Heart right ventricle (tissue), 16 donors: ENCODE measurements around the gene RTF2. TPM values are rescaled to one million over a fixed set of nuclear protein-coding genes. Genes with fewer than 3 reads are reported as not detected.

Experiments
- ATAC-seq, 8 donors: fragments of 200-7000 bp; cut with Tn5 transposase; one replicate each; pipeline ENCODE4 v1.9.1; 2020; ENCODE audit warnings: mild to moderate bottlenecking in 8 of 8, moderate library complexity in 8 of 8, moderate number of reproducible peaks in 1 of 8
- DNase-seq, 2 donors: peaks; one replicate each; pipeline ENCODE4 v3.0.0-alpha.2; 2020
- H3K27ac ChIP-seq, 10 donors: fragments of 200-600 bp; sonication (generic) in 2 of 10; one replicate each; pipeline versions ENCODE4 v1.5.0 to v1.8.0; 2020 to 2022; ENCODE audit warnings: mild to moderate bottlenecking in 3 of 10
- H3K27me3 ChIP-seq, 7 donors: fragments of 200-600 bp; one replicate each; pipeline ENCODE4 v1.8.0; 2021 to 2022; ENCODE audit warnings: mild to moderate bottlenecking in 2 of 7
- H3K36me3 ChIP-seq, 9 donors: fragments of 200-600 bp; sonication (generic) in 1 of 9; one replicate each; pipeline versions ENCODE4 v1.5.0 to v1.8.0; 2020 to 2022; ENCODE audit warnings: mild to moderate bottlenecking in 2 of 9
- H3K4me1 ChIP-seq, 9 donors: fragments of 200-600 bp; sonication (generic) in 1 of 9; one replicate each; pipeline versions ENCODE4 v1.5.0 to v1.8.0; 2020 to 2022; ENCODE audit warnings: mild to moderate bottlenecking in 4 of 9
- H3K4me3 ChIP-seq, 10 donors: fragments of 200-600 bp; sonication (generic) in 2 of 10; one replicate each; pipeline versions ENCODE4 v1.5.0 to v1.8.0; 2020 to 2022; ENCODE audit warnings: mild to moderate bottlenecking in 7 of 10, moderate library complexity in 2 of 10
- H3K9me3 ChIP-seq, 11 donors: fragments of 200-600 bp in 10 of 11; sonication (generic) in 2 of 11; one replicate each; pipeline versions ENCODE4 v1.5.0 to v1.8.0; 2013 to 2022; ENCODE audit warnings: mild to moderate bottlenecking in 2 of 11, control low read depth in 1 of 11, moderate library complexity in 1 of 11
- CTCF ChIP-seq, 9 donors: fragments of 200-600 bp; sonication (generic) in 2 of 9; IDR thresholded peaks; one replicate each; pipeline versions ENCODE4 v1.5.0 to v1.8.0; 2021 to 2022; ENCODE audit warnings: antibody characterized with exemption in 9 of 9, mild to moderate bottlenecking in 5 of 9, moderate library complexity in 1 of 9
- WGBS, 2 donors: extraction: QIAGEN DNeasy Blood & Tissue Kit; methylation state at CpG; one replicate each; pipeline ENCODE4 v1.1.7; 2013; ENCODE audit warnings: inconsistent platforms in 1 of 2; 5-methylcytosine and 5-hydroxymethylcytosine counted together
- intact Hi-C, 10 donors: fragments of 100-400 bp; cut with DNase I; formaldehyde crosslinking; loops; one replicate each; pipeline versions ENCODE4 v1.11.1 to v1.14.2; 2022
- polyA plus RNA-seq, 2 donors: library from polyadenylated mRNA; stranded (reverse); fragments of 200-250 nt; gene quantifications; one replicate each; pipeline ENCODE4 v1.2.3, GENCODE V29; 2013
- total RNA-seq, 10 donors: library from RNA; stranded (reverse); fragmentation: NEBNext Ultra II Directional in 3 of 10; extraction: Animal tissue kit (Norgen Biotek cat#: 25700) in 3 of 10; gene quantifications; one replicate each; pipeline versions ENCODE4 v1.2.1 to v1.2.4, GENCODE V29; 2021 to 2023
- donor health status: Arrhythmogenic right ventricular cardiomyopathy.
- donor health status: ischemic (EF 13 %, LVEDD 7.1; RV severe dilation, severe dysfunction).
- donor health status: healthy with polysubstance abuse.
- donor health status: DM: no; HTN: yes; CAD: no.
- donor health status: DM: no; HTN: no; CAD: no.
- donor health status: ischemic (EF 25% LVEDD 6.9; RV normal size, moderate dysfunction).
- donor health status: ischemic (EF 25% LVEDD 5.7; RV mildly dilated, moderate dysfunction).
- donor health status: healthy.
- donor health status: DM: yes; HTN: yes; CAD: no.
- donor health status: Ischemic cardiomyopathy.
- donor health status: ischemic (EF 35%, LVEDD 5.7; RV mildly dilated, moderate dysfunction).
- donor health status: nonischemic (EF 11% LVEDD 7.7; RV severe dilation, severe dysfunction).
- donor health status: DM: yes; HTN: yes; CAD: no.
- donor health status: PGD.
- donor health status: ischemic (EF 29% LVEDD 5.4; RV normal size, mild dysfunction).
- donor health status: nonischemic (EF 23%, LVEDD 6.1; RV moderate dilation, normal function).

RTF2 gene
- total and polyA plus RNA-seq, 12 donors = 29.1 to 113 (median 88.6) TPM

GRCh38 chr20:56565511-56565910, 97.1 kb downstream of the RTF2 start:
- Histone ChIP-seq H3K4me1 (peaks cover 0 to 11% (median 7%) of the 10 kb centered on the region in 9 donors), H3K4me3 (no peak overlapping the region), H3K27ac (no peak overlapping the region), H3K9me3 (no peaks in the 10 kb centered on the region), H3K36me3 (no peaks in the 10 kb centered on the region), H3K27me3 (no peaks in the 10 kb centered on the region)
- ATAC-seq = no peak
- TF ChIP-seq CTCF (IDR thresholded peaks at IDR 0.05) = no peak
- DNase-seq = no peak
- intact Hi-C loops = no loop called here
- 80 to 87% methylated on average over 4 of the region's 4 CpGs for WGBS, 2 donors

GRCh38 chr20:56566621-56567020, 98.2 kb downstream of the RTF2 start:
- peak in 1 of 2 donors; percentile 9 for DNase-seq

More at GRCh38 chr20:56566621-56567020, 98.2 kb downstream of the RTF2 start:
- WGBS, 2 donors = 52 to 53% methylated on average over 3 of the region's 3 CpGs
- Histone ChIP-seq H3K9me3 (no peaks in the 10 kb centered on the region), H3K4me1 (peaks cover 0 to 11% (median 7%) of the 10 kb centered on the region in 9 donors), H3K27ac (no peak overlapping the region), H3K36me3 (no peaks in the 10 kb centered on the region), H3K4me3 (no peak overlapping the region), H3K27me3 (no peaks in the 10 kb centered on the region)
- intact Hi-C loops = no loop called here
- no peak for TF ChIP-seq CTCF (IDR thresholded peaks at IDR 0.05)
- ATAC-seq = peak in 2 of 8 donors; percentile 44 to 45

Other genes starting within 250 kb of the RTF2 start
- not detected for gene MC3R, start 219.9 kb upstream of the RTF2 start, total RNA-seq
- not detected for gene MC3R, start 219.9 kb upstream of the RTF2 start, polyA plus RNA-seq
- 10 to 100 TPM; 48.8 to 85.2 (median 57.6) TPM for gene FAM210B, start 109.7 kb upstream of the RTF2 start, total RNA-seq
- gene FAM210B, start 109.7 kb upstream of the RTF2 start, polyA plus RNA-seq = 10 to 100 TPM; 27.1 to 36.2 TPM
- 10 to 100 TPM in 1 of 10 donors, 1 to 10 TPM in 9; 3.9 to 12.2 (median 7.5) TPM for gene AURKA, start 76.4 kb upstream of the RTF2 start, total RNA-seq
- gene AURKA, start 76.4 kb upstream of the RTF2 start, polyA plus RNA-seq = 10 to 100 TPM in 1 of 2 donors, 1 to 10 TPM in 1; 2.4 to 11.0 TPM
- 10 to 100 TPM; 16.3 to 23.7 (median 21.6) TPM for gene CSTF1, start 76.0 kb upstream of the RTF2 start, total RNA-seq
- gene CSTF1, start 76.0 kb upstream of the RTF2 start, polyA plus RNA-seq = 10 to 100 TPM in 1 of 2 donors, 1 to 10 TPM in 1; 3.7 to 11.3 TPM
- gene CASS4, start 56.4 kb upstream of the RTF2 start, total RNA-seq = 1 to 10 TPM in 1 of 10 donors, under 1 TPM in 9; 0.22 to 2.8 (median 0.77) TPM
- gene CASS4, start 56.4 kb upstream of the RTF2 start, polyA plus RNA-seq = under 1 TPM; 0.35 to 0.37 TPM
- gene FAM209A, start 56.1 kb downstream of the RTF2 start, total RNA-seq = not detected
- under 1 TPM in 1 of 2 donors, not detected in 1; 0.04 TPM for gene FAM209A, start 56.1 kb downstream of the RTF2 start, polyA plus RNA-seq
- gene FAM209B, start 64.6 kb downstream of the RTF2 start, total RNA-seq = under 1 TPM in 1 of 10 donors, not detected in 9; 0.34 TPM
- 1 to 10 TPM in 1 of 2 donors, under 1 TPM in 1; 0.62 to 1.1 TPM for gene FAM209B, start 64.6 kb downstream of the RTF2 start, polyA plus RNA-seq
- under 1 TPM in 8 of 10 donors, not detected in 2; 0.07 to 0.49 (median 0.19) TPM for gene TFAP2C, start 160.7 kb downstream of the RTF2 start, total RNA-seq
- gene TFAP2C, start 160.7 kb downstream of the RTF2 start, polyA plus RNA-seq = under 1 TPM; 0.03 to 0.07 TPM